ENCODE measurements around the gene MYO16.

The MYO16 gene

DNA sequence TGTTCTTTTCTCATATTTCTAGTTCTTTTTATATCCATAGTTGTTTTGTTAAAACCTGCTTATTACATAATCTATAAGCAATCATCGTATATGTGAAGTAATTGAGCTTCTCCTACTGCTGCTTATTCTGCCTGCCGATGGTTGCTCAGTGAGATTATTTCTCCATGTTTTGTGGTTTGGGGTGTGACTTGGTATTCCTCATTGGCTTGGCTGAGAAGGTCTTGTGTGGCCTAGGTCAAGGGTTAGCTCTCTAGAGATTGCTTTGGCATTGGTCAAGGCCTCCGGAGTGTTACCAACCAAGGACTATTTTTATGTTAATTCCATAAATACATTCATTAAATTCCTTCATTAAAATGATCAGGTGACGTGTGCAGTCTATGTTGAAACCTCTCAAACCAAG, 302.8 kb downstream of the MYO16 start:
- Histone ChIP-seq H3K9me2 (replicated peaks; ENCODE audit: insufficient read depth, low read length) (no peaks in the 10 kb centered on the region), H3K36me3 (ENCODE audit: low read length) (no peaks in the 10 kb centered on the region), H3K79me2 (ENCODE audit: insufficient read depth, low read length) (no peaks in the 10 kb centered on the region), H2AFZ (ENCODE audit: low read depth, low read length, severe bottlenecking) (no peak overlapping the region), H3K27me3 (ENCODE audit: low read length) (no peaks in the 10 kb centered on the region), H3K9me3 (ENCODE audit: insufficient read depth, low read length) (no peaks in the 10 kb centered on the region), H3K27ac (ENCODE audit: low read depth, low read length) (no peak overlapping the region), H4K20me1 (ENCODE audit: low read depth, low read length) (no peaks in the 10 kb centered on the region), H3K9ac (ENCODE audit: low read length) (no peak overlapping the region), H3F3A (ENCODE audit: insufficient read depth) (no peaks in the 10 kb centered on the region), H3K4me2 (ENCODE audit: low read depth, low read length, poor library complexity, severe bottlenecking) (no peak overlapping the region), H3K4me3 (ENCODE audit: insufficient read depth, low read length, poor library complexity, severe bottlenecking) (no peak overlapping the region)
- TF ChIP-seq, protein P1, sequence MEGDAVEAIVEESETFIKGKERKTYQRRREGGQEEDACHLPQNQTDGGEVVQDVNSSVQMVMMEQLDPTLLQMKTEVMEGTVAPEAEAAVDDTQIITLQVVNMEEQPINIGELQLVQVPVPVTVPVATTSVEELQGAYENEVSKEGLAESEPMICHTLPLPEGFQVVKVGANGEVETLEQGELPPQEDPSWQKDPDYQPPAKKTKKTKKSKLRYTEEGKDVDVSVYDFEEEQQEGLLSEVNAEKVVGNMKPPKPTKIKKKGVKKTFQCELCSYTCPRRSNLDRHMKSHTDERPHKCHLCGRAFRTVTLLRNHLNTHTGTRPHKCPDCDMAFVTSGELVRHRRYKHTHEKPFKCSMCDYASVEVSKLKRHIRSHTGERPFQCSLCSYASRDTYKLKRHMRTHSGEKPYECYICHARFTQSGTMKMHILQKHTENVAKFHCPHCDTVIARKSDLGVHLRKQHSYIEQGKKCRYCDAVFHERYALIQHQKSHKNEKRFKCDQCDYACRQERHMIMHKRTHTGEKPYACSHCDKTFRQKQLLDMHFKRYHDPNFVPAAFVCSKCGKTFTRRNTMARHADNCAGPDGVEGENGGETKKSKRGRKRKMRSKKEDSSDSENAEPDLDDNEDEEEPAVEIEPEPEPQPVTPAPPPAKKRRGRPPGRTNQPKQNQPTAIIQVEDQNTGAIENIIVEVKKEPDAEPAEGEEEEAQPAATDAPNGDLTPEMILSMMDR (IDR thresholded peaks at IDR 0.05; ENCODE audit: insufficient read depth, low read length, poor library complexity, severe bottlenecking): no peak
- no peak for TF ChIP-seq EZH2phosphoT487 (conservative IDR thresholded peaks at IDR 0.05; ENCODE audit: low read length)

DNA sequence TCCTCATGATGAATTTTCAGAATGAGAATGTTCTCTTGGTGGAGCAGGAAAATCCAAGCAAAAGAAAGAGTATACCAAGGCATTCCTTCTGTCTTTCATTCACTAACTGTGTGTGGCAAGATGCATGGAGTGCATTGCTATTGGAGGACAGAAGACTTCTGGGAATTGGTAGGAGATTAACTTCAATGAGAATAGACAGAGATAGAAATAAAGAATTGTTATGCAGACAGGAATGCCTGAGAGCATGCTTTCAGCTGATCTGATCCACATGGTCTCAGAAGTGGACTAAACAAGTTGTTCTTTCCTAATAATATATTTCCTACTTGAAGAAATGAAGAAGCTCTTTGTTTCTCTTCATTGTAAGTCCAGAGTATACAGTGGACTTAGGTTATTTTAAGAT, 303.6 kb downstream of the MYO16 start:
- Histone ChIP-seq H3K4me3 (ENCODE audit: insufficient read depth, low read length, poor library complexity, severe bottlenecking) (no peak overlapping the region), H3K9ac (ENCODE audit: low read length) (no peak overlapping the region), H3F3A (ENCODE audit: insufficient read depth) (no peaks in the 10 kb centered on the region), H3K4me2 (ENCODE audit: low read depth, low read length, poor library complexity, severe bottlenecking) (no peak overlapping the region), H3K27me3 (ENCODE audit: low read length) (no peaks in the 10 kb centered on the region), H3K9me2 (replicated peaks; ENCODE audit: insufficient read depth, low read length) (no peaks in the 10 kb centered on the region), H4K20me1 (ENCODE audit: low read depth, low read length) (no peaks in the 10 kb centered on the region), H3K79me2 (ENCODE audit: insufficient read depth, low read length) (no peaks in the 10 kb centered on the region), H3K9me3 (ENCODE audit: insufficient read depth, low read length) (no peaks in the 10 kb centered on the region), H2AFZ (ENCODE audit: low read depth, low read length, severe bottlenecking) (no peak overlapping the region), H3K36me3 (ENCODE audit: low read length) (no peaks in the 10 kb centered on the region), H3K27ac (ENCODE audit: low read depth, low read length) (no peak overlapping the region)
- TF ChIP-seq, protein P1 (IDR thresholded peaks at IDR 0.05; ENCODE audit: insufficient read depth, low read length, poor library complexity, severe bottlenecking): no peak
- no peak for TF ChIP-seq EZH2phosphoT487 (conservative IDR thresholded peaks at IDR 0.05; ENCODE audit: low read length)

DNA sequence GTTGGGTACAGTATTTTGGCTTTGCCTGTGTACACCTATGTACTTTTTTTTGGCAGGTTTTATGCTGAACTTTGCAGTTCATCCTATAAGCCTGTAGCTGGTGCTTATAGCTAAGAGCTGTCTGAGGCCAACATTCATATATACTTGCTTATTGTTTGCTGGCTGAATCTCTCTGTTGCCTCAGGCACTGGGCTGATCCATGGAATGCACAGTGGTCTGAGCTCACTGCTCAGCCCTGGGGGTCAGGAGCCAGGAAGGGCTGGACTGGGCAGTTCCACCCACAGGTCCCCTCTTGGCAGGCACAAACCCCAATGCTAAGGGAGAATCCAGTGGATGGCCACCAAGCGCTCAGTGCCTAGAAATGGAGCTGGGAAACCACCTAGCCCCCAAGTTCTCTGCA, 308.7 kb downstream of the MYO16 start:
- Histone ChIP-seq H3K4me2 (ENCODE audit: low read depth, low read length, poor library complexity, severe bottlenecking) (no peak overlapping the region), H2AFZ (ENCODE audit: low read depth, low read length, severe bottlenecking) (no peak overlapping the region), H3K36me3 (ENCODE audit: low read length) (no peaks in the 10 kb centered on the region), H3K27me3 (ENCODE audit: low read length) (no peaks in the 10 kb centered on the region), H3F3A (ENCODE audit: insufficient read depth) (no peaks in the 10 kb centered on the region), H3K27ac (ENCODE audit: low read depth, low read length) (no peak overlapping the region), H3K9ac (ENCODE audit: low read length) (no peak overlapping the region), H4K20me1 (ENCODE audit: low read depth, low read length) (no peaks in the 10 kb centered on the region), H3K9me3 (ENCODE audit: insufficient read depth, low read length) (no peaks in the 10 kb centered on the region), H3K4me3 (ENCODE audit: insufficient read depth, low read length, poor library complexity, severe bottlenecking) (no peak overlapping the region), H3K79me2 (ENCODE audit: insufficient read depth, low read length) (no peaks in the 10 kb centered on the region), H3K9me2 (replicated peaks; ENCODE audit: insufficient read depth, low read length) (no peaks in the 10 kb centered on the region)
- TF ChIP-seq EZH2phosphoT487 (conservative IDR thresholded peaks at IDR 0.05; ENCODE audit: low read length): no peak
- TF ChIP-seq, protein P1 (IDR thresholded peaks at IDR 0.05; ENCODE audit: insufficient read depth, low read length, poor library complexity, severe bottlenecking): no peak
